ENCODE data around the gene ITGB4. TPM values are rescaled to one million over a fixed set of nuclear protein-coding genes. Genes with fewer than 3 reads are reported as not detected.

ITGB4 gene
- total and polyA plus RNA-seq, 4 donors, result 11.1 to 47.8 (median 14.8) TPM

DNA sequence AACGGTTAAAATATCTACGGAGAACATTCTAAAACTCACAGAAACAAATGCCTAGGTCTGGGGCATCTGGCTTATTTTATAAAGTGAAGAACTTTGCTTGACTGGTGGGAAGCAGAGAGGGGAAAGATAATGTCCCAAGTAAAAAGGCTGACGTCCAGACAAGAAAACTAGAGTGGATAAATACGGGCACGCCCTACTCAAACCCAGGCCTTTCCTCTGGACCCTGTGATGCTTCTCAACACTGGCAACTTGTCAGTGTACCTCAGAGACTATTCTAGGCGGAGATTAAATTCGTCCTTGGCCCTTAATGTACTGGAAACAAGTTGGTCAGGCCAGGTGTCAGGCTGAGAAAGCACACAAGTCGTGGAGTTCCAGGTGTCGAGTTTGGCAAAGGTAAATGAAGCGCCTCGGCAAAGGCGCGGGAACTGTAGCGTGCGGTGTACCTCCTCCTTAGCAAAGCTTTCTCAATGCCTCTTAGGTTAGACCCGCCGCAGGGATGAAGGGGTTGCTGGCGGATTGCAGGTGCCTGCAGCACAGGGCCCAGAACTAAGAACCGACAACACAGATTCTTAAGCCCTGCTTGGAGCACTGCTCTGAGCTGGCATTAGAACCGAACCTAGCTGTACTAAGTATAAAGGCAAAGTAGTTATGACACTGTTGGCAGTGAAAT is 62.7 kb downstream of the ITGB4 start:
- Histone ChIP-seq H3K4me1 (ENCODE audit: control insufficient read depth in 5 of 5, insufficient read depth in 5 of 5, low read length in 5 of 5) (peaks cover 5 to 39% (median 15%) of the 10 kb centered on the region in 5 donors), H3K36me3 (ENCODE audit: control insufficient read depth in 4 of 4, insufficient read depth in 4 of 4, low read length in 4 of 4) (peaks cover 0 to 4% (median under 1%) of the 10 kb centered on the region in 4 donors), H3K27ac (ENCODE audit: low read depth in 1 of 2, low read length in 1 of 2) (peak overlapping the region; percentile 85 to 93), H3K9ac (ENCODE audit: insufficient read depth in 1 of 2, low read length in 2 of 2) (peak overlapping the region; percentile 43 to 97), H3K27me3 (ENCODE audit: control insufficient read depth in 3 of 3, insufficient read depth in 3 of 3, low read length in 2 of 3) (no peaks in the 10 kb centered on the region), H3K9me3 (ENCODE audit: control insufficient read depth in 4 of 4, insufficient read depth in 3 of 4, low read length in 3 of 4) (no peaks in the 10 kb centered on the region), H3K4me3 (no peak overlapping the region)
- ATAC-seq (ENCODE audit: insufficient read depth, low FRiP score), result no peak
- DNase-seq, result peak in 1 of 3 donors; percentile 35
- WGBS, 2 donors, result 60 to 65% methylated on average over 20 of the region's 20 CpGs
- no peak for TF ChIP-seq CTCF (IDR thresholded peaks at IDR 0.05; ENCODE audit: control extremely low read depth, extremely low read depth)

DNA sequence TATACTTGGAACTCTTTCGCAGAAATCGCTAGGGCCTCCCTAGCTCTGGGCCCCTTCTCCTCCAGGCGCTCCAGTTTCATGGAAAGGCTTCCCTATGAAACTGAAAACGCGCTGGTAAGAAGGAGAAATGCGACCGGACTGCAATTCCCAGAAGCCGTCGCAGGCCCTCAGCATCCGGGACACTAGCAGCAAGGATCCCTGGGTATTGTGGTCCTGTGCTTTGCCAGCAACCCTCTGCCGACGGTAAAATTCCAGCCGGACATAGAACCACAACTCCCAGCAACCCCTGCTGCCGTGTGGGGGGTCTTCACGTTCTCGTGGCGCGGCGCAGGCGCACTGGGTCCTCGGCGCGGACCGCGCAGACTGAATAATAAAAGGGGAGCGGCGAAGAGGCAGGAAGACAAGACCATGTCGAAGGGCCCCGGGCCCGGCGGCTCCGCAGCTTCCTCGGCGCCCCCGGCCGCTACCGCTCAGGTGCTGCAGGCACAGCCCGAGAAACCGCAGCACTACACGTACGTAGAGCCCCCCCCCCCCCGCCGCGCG is 63.3 kb downstream of the ITGB4 start, which contains the start of gene UNK:
Gene UNK (plus strand): TSS at position 334 of the 543 bp plus-strand sequence. CDS start 75 bp downstream, at position 409.
- Histone ChIP-seq H3K4me3 (peak within 1 kb of the TSS; percentile 56), H3K36me3 (ENCODE audit: control insufficient read depth in 4 of 4, insufficient read depth in 4 of 4, low read length in 4 of 4) (no peaks in the 10 kb centered on the region), H3K9me3 (ENCODE audit: control insufficient read depth in 4 of 4, insufficient read depth in 3 of 4, low read length in 3 of 4) (no peaks in the 10 kb centered on the region), H3K9ac (ENCODE audit: insufficient read depth in 1 of 2, low read length in 2 of 2) (peak within 1 kb of the TSS; percentile 99), H3K27me3 (ENCODE audit: control insufficient read depth in 3 of 3, insufficient read depth in 3 of 3, low read length in 2 of 3) (no peaks in the 10 kb centered on the region), H3K27ac (ENCODE audit: low read depth in 1 of 2, low read length in 1 of 2) (peak within 1 kb of the TSS; percentile 91 to 93), H3K4me1 (ENCODE audit: control insufficient read depth in 5 of 5, insufficient read depth in 5 of 5, low read length in 5 of 5) (peaks cover 5 to 39% (median 15%) of the 10 kb centered on the region in 5 donors)
- DNase-seq (peak; percentile 99 to 100 (median 100)), ATAC-seq (ENCODE audit: insufficient read depth, low FRiP score) (peak; percentile 87)
- WGBS, 2 donors, result 0% methylated on average over 34 to 45 of the region's 45 CpGs
- TF ChIP-seq CTCF (IDR thresholded peaks at IDR 0.05; ENCODE audit: control extremely low read depth, extremely low read depth), result no peak

GRCh38 chr17:75785016-75785890 is 64.0 kb downstream of the ITGB4 start:
- no peak for TF ChIP-seq CTCF (IDR thresholded peaks at IDR 0.05; ENCODE audit: control extremely low read depth, extremely low read depth)
- ATAC-seq (ENCODE audit: insufficient read depth, low FRiP score), result peak; percentile 87
- H3K36me3 ChIP-seq (ENCODE audit: control insufficient read depth in 4 of 4, insufficient read depth in 4 of 4, low read length in 4 of 4), result no peaks in the 10 kb centered on the region
- WGBS, 2 donors, result 8 to 18% methylated on average over 30 to 43 of the region's 43 CpGs
- H3K4me3 ChIP-seq, result peak overlapping the region; percentile 56
- H3K27ac ChIP-seq (ENCODE audit: low read depth in 1 of 2, low read length in 1 of 2), result peak overlapping the region; percentile 91 to 93
- DNase-seq, result peak; percentile 95 to 97 (median 96)
- no peaks in the 10 kb centered on the region for H3K27me3 ChIP-seq (ENCODE audit: control insufficient read depth in 3 of 3, insufficient read depth in 3 of 3, low read length in 2 of 3)
- H3K4me1 ChIP-seq (ENCODE audit: control insufficient read depth in 5 of 5, insufficient read depth in 5 of 5, low read length in 5 of 5), result peaks cover 5 to 39% (median 15%) of the 10 kb centered on the region in 5 donors
- no peaks in the 10 kb centered on the region for H3K9me3 ChIP-seq (ENCODE audit: control insufficient read depth in 4 of 4, insufficient read depth in 3 of 4, low read length in 3 of 4)
- H3K9ac ChIP-seq (ENCODE audit: insufficient read depth in 1 of 2, low read length in 2 of 2), result peak overlapping the region; percentile 99
